ENCODE measurements around the gene KNDC1.

KNDC1 gene

GRCh38 chr10:133198621-133199487 lies 38.8 kb downstream of the KNDC1 start:
- Histone ChIP-seq H3K79me1 (ENCODE audit: low read depth, low read length) (peaks cover 2% of the 10 kb centered on the region), H3K23ac (ENCODE audit: low read depth, low read length, poor library complexity) (peak overlapping the region; percentile 67), H2AK5ac (ENCODE audit: low read depth, low read length) (peak overlapping the region; percentile 46), H3K4me1 (ENCODE audit: control insufficient read depth in 2 of 2, insufficient read depth in 1 of 2, low read depth in 1 of 2, low read length in 2 of 2) (peaks cover 2 to 4% of the 10 kb centered on the region in 2 donors), H3K27ac (replicated peaks; ENCODE audit: low read length) (no peak overlapping the region), H2BK12ac (ENCODE audit: low read length) (peak overlapping the region; percentile 22), H4K8ac (ENCODE audit: low read depth, low read length) (peak overlapping the region; percentile 43), H2BK120ac (ENCODE audit: low read depth, low read length) (no peak overlapping the region), H3K27me3 (ENCODE audit: control insufficient read depth in 3 of 3, insufficient read depth in 3 of 3, low read depth in 1 of 3, low read length in 3 of 3) (peaks cover 0 to 3% (median 0%) of the 10 kb centered on the region in 3 experiments), H2BK5ac (ENCODE audit: low read length) (peak overlapping the region; percentile 90), H2AFZ (ENCODE audit: low read length) (no peak overlapping the region), H3K4me3 (ENCODE audit: low read length in 2 of 2) (no peak overlapping the region), H4K91ac (ENCODE audit: low read depth, low read length, poor library complexity) (no peak overlapping the region), H3K18ac (ENCODE audit: low read length) (peak overlapping the region; percentile 28), H3K9me3 (replicated peaks in 1 of 2; ENCODE audit: control insufficient read depth in 2 of 2, insufficient read depth in 1 of 2, low read depth in 1 of 2, low read length in 2 of 2) (peaks cover 0 to 3% of the 10 kb centered on the region in 2 donors), H3K14ac (ENCODE audit: low read length) (peak overlapping the region; percentile 82), H3K9ac (ENCODE audit: low read depth, low read length, poor library complexity) (no peak overlapping the region), H3K4ac (ENCODE audit: low read length) (no peak overlapping the region), H3K36me3 (replicated peaks in 1 of 2; ENCODE audit: control insufficient read depth in 2 of 2, insufficient read depth in 2 of 2, low read length in 2 of 2) (no peaks in the 10 kb centered on the region), H2BK15ac (ENCODE audit: low read length) (no peak overlapping the region), H3K4me2 (ENCODE audit: insufficient read depth, low read length, poor library complexity, severe bottlenecking) (no peak overlapping the region)
- DNase-seq (ENCODE audit: low spot score): no peak
- no CpG with 5 or more reads among the region's 54 CpGs for WGBS, 2 donors (ENCODE audit: extremely low coverage in 2 of 2, insufficient read length in 2 of 2, insufficient replicate concordance in 1 of 2)

GRCh38 chr10:133199488-133199885 lies 39.5 kb downstream of the KNDC1 start:
- H3K27me3 ChIP-seq (ENCODE audit: control insufficient read depth in 3 of 3, insufficient read depth in 3 of 3, low read depth in 1 of 3, low read length in 3 of 3): no peaks in the 10 kb centered on the region
- no peak overlapping the region for H3K14ac ChIP-seq (ENCODE audit: low read length)
- H3K4me1 ChIP-seq (ENCODE audit: control insufficient read depth in 2 of 2, insufficient read depth in 1 of 2, low read depth in 1 of 2, low read length in 2 of 2): peaks cover 2 to 4% of the 10 kb centered on the region in 2 donors
- H3K4me2 ChIP-seq (ENCODE audit: insufficient read depth, low read length, poor library complexity, severe bottlenecking): no peak overlapping the region
- H3K9ac ChIP-seq (ENCODE audit: low read depth, low read length, poor library complexity): no peak overlapping the region
- peaks cover 0 to under 1% of the 10 kb centered on the region in 2 donors for H3K9me3 ChIP-seq (replicated peaks in 1 of 2; ENCODE audit: control insufficient read depth in 2 of 2, insufficient read depth in 1 of 2, low read depth in 1 of 2, low read length in 2 of 2)
- no peak overlapping the region for H2BK15ac ChIP-seq (ENCODE audit: low read length)
- H3K4ac ChIP-seq (ENCODE audit: low read length): no peak overlapping the region
- H3K4me3 ChIP-seq (ENCODE audit: low read length in 2 of 2): no peak overlapping the region
- no peak overlapping the region for H2BK120ac ChIP-seq (ENCODE audit: low read depth, low read length)
- H2BK12ac ChIP-seq (ENCODE audit: low read length): peak overlapping the region; percentile 16
- H3K36me3 ChIP-seq (replicated peaks in 1 of 2; ENCODE audit: control insufficient read depth in 2 of 2, insufficient read depth in 2 of 2, low read length in 2 of 2): no peaks in the 10 kb centered on the region
- H4K91ac ChIP-seq (ENCODE audit: low read depth, low read length, poor library complexity): no peak overlapping the region
- no peak overlapping the region for H3K27ac ChIP-seq (replicated peaks; ENCODE audit: low read length)
- no peak for DNase-seq (ENCODE audit: low spot score)
- no peak overlapping the region for H2BK5ac ChIP-seq (ENCODE audit: low read length)
- WGBS, 2 donors (ENCODE audit: extremely low coverage in 2 of 2, insufficient read length in 2 of 2, insufficient replicate concordance in 1 of 2): no CpG with 5 or more reads among the region's 13 CpGs
- H4K8ac ChIP-seq (ENCODE audit: low read depth, low read length): no peak overlapping the region
- peak overlapping the region; percentile 67 for H3K23ac ChIP-seq (ENCODE audit: low read depth, low read length, poor library complexity)
- H3K18ac ChIP-seq (ENCODE audit: low read length): no peak overlapping the region
- H2AK5ac ChIP-seq (ENCODE audit: low read depth, low read length): peak overlapping the region; percentile 40
- no peak overlapping the region for H2AFZ ChIP-seq (ENCODE audit: low read length)
- peaks cover 2% of the 10 kb centered on the region for H3K79me1 ChIP-seq (ENCODE audit: low read depth, low read length)

GRCh38 chr10:133199992-133200611 lies 40.1 kb downstream of the KNDC1 start:
- no peak overlapping the region for H3K4me2 ChIP-seq (ENCODE audit: insufficient read depth, low read length, poor library complexity, severe bottlenecking)
- no CpG with 5 or more reads among the region's 38 CpGs for WGBS, 2 donors (ENCODE audit: extremely low coverage in 2 of 2, insufficient read length in 2 of 2, insufficient replicate concordance in 1 of 2)

GRCh38 chr10:133200621-133201031 lies 40.6 kb downstream of the KNDC1 start:
- Histone ChIP-seq H4K91ac (ENCODE audit: low read depth, low read length, poor library complexity) (no peak overlapping the region), H3K4me2 (ENCODE audit: insufficient read depth, low read length, poor library complexity, severe bottlenecking) (no peak overlapping the region), H2BK12ac (ENCODE audit: low read length) (peak overlapping the region; percentile 84), H2AFZ (ENCODE audit: low read length) (no peak overlapping the region), H2BK15ac (ENCODE audit: low read length) (peak overlapping the region; percentile 43), H2BK5ac (ENCODE audit: low read length) (no peak overlapping the region), H3K79me1 (ENCODE audit: low read depth, low read length) (peaks cover 2% of the 10 kb centered on the region), H3K4ac (ENCODE audit: low read length) (no peak overlapping the region), H3K36me3 (replicated peaks in 1 of 2; ENCODE audit: control insufficient read depth in 2 of 2, insufficient read depth in 2 of 2, low read length in 2 of 2) (no peaks in the 10 kb centered on the region), H2BK120ac (ENCODE audit: low read depth, low read length) (no peak overlapping the region), H3K4me1 (ENCODE audit: control insufficient read depth in 2 of 2, insufficient read depth in 1 of 2, low read depth in 1 of 2, low read length in 2 of 2) (peaks cover 2 to 4% of the 10 kb centered on the region in 2 donors), H4K8ac (ENCODE audit: low read depth, low read length) (no peak overlapping the region), H3K14ac (ENCODE audit: low read length) (peak overlapping the region; percentile 71), H3K4me3 (ENCODE audit: low read length in 2 of 2) (no peak overlapping the region), H3K9me3 (replicated peaks in 1 of 2; ENCODE audit: control insufficient read depth in 2 of 2, insufficient read depth in 1 of 2, low read depth in 1 of 2, low read length in 2 of 2) (no peaks in the 10 kb centered on the region), H3K27ac (replicated peaks; ENCODE audit: low read length) (no peak overlapping the region), H3K9ac (ENCODE audit: low read depth, low read length, poor library complexity) (no peak overlapping the region), H3K27me3 (ENCODE audit: control insufficient read depth in 3 of 3, insufficient read depth in 3 of 3, low read depth in 1 of 3, low read length in 3 of 3) (no peaks in the 10 kb centered on the region), H2AK5ac (ENCODE audit: low read depth, low read length) (no peak overlapping the region), H3K18ac (ENCODE audit: low read length) (peak overlapping the region; percentile 35), H3K23ac (ENCODE audit: low read depth, low read length, poor library complexity) (peak overlapping the region; percentile 89)
- DNase-seq (ENCODE audit: low spot score): no peak
- WGBS, 2 donors (ENCODE audit: extremely low coverage in 2 of 2, insufficient read length in 2 of 2, insufficient replicate concordance in 1 of 2): no CpG with 5 or more reads among the region's 15 CpGs

More at GRCh38 chr10:133199992-133200611, 40.1 kb downstream of the KNDC1 start:
- Histone ChIP-seq H3K18ac (ENCODE audit: low read length) (peak overlapping the region; percentile 71), H3K4me3 (ENCODE audit: low read length in 2 of 2) (no peak overlapping the region), H3K4ac (ENCODE audit: low read length) (no peak overlapping the region), H3K9me3 (replicated peaks in 1 of 2; ENCODE audit: control insufficient read depth in 2 of 2, insufficient read depth in 1 of 2, low read depth in 1 of 2, low read length in 2 of 2) (no peaks in the 10 kb centered on the region), H2BK120ac (ENCODE audit: low read depth, low read length) (no peak overlapping the region), H3K14ac (ENCODE audit: low read length) (no peak overlapping the region), H3K9ac (ENCODE audit: low read depth, low read length, poor library complexity) (peak overlapping the region; percentile 30), H3K4me1 (ENCODE audit: control insufficient read depth in 2 of 2, insufficient read depth in 1 of 2, low read depth in 1 of 2, low read length in 2 of 2) (peaks cover 2 to 4% of the 10 kb centered on the region in 2 donors), H2AK5ac (ENCODE audit: low read depth, low read length) (peak overlapping the region; percentile 40), H3K23ac (ENCODE audit: low read depth, low read length, poor library complexity) (peak overlapping the region; percentile 67), H3K27me3 (ENCODE audit: control insufficient read depth in 3 of 3, insufficient read depth in 3 of 3, low read depth in 1 of 3, low read length in 3 of 3) (no peaks in the 10 kb centered on the region), H3K27ac (replicated peaks; ENCODE audit: low read length) (no peak overlapping the region), H2AFZ (ENCODE audit: low read length) (no peak overlapping the region), H4K91ac (ENCODE audit: low read depth, low read length, poor library complexity) (no peak overlapping the region), H2BK15ac (ENCODE audit: low read length) (no peak overlapping the region), H2BK5ac (ENCODE audit: low read length) (peak overlapping the region; percentile 39), H3K36me3 (replicated peaks in 1 of 2; ENCODE audit: control insufficient read depth in 2 of 2, insufficient read depth in 2 of 2, low read length in 2 of 2) (no peaks in the 10 kb centered on the region), H3K79me1 (ENCODE audit: low read depth, low read length) (peaks cover 2% of the 10 kb centered on the region), H2BK12ac (ENCODE audit: low read length) (no peak overlapping the region), H4K8ac (ENCODE audit: low read depth, low read length) (no peak overlapping the region)
- DNase-seq (ENCODE audit: low spot score): no peak

Measured in neuronal stem cell (in vitro differentiated cells).